ENCODE measurements around the gene ROR2. TPM values are rescaled to one million over a fixed set of nuclear protein-coding genes. Genes with fewer than 3 reads are reported as not detected.

ROR2 gene
- total and polyA plus RNA-seq, 10 donors, result 0.65 to 15.6 (median 6.0) TPM

GRCh38 chr9:91924090-91924489 is 25.9 kb downstream of the ROR2 start:
- intact Hi-C loops (cut with DNase I; ENCODE audit: low total_unique reads), result no loop called here
- TF ChIP-seq POLR2A (IDR thresholded peaks at IDR 0.05), result no peak
- TF ChIP-seq POLR2AphosphoS5 (IDR thresholded peaks at IDR 0.05), result no peak
- TF ChIP-seq CTCF (IDR thresholded peaks at IDR 0.05 in 8 of 11, conservative IDR thresholded peaks at IDR 0.05 in 3 of 11), result no peak
- 63 to 87% (median 85%) methylated on average over 6 of the region's 6 CpGs for WGBS, 5 donors

DNA sequence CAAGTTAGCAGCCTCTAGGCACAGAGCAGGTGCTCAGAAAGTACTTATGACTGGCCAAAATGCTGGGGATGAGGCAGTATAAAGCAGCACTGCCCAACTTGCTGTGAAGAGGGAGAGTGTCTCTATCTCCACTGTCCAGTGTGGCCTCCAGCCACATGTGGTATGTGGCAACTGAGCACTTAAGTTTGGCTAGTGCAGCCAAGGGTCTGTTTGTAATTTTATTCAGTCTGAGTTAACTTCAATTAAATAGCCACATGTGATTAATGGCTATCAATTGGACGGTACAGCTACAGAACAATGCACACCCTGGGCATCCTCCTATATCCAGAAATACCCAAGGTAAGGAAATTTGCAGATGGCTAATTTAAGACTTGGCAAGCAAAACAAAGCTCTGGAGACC is 26.9 kb downstream of the ROR2 start:
- no peak overlapping the region for H3K4me3 ChIP-seq

More at GRCh38 chr9:91924090-91924489, 25.9 kb downstream of the ROR2 start:
- DNase-seq, result no peak
- no peaks in the 10 kb centered on the region for H3K4me1 ChIP-seq
- H3K9me3 ChIP-seq, result peaks cover 0 to 14% (median 3%) of the 10 kb centered on the region in 8 donors
- H3K27ac ChIP-seq, result no peak overlapping the region
- peaks cover 0 to 23% (median 0%) of the 10 kb centered on the region in 7 donors for H3K27me3 ChIP-seq (replicated peaks in 1 of 7)
- no peak overlapping the region for H3K4me3 ChIP-seq
- no peaks in the 10 kb centered on the region for H3K36me3 ChIP-seq

GRCh38 chr9:91921371-91921770 is 28.7 kb downstream of the ROR2 start:
- peaks cover 0 to 29% (median 0%) of the 10 kb centered on the region in 7 donors for H3K27me3 ChIP-seq (replicated peaks in 1 of 7)

More for the DNA sequence above, 26.9 kb downstream of the ROR2 start:
- TF ChIP-seq POLR2AphosphoS5 (IDR thresholded peaks at IDR 0.05) (no peak), POLR2A (IDR thresholded peaks at IDR 0.05) (no peak), CTCF (IDR thresholded peaks at IDR 0.05 in 8 of 11, conservative IDR thresholded peaks at IDR 0.05 in 3 of 11) (no peak)
- WGBS, 5 donors, result 56 to 78% (median 63%) methylated on average over 1 of the region's 1 CpG
- no peak overlapping the region for H3K27ac ChIP-seq
- intact Hi-C loops (cut with DNase I; ENCODE audit: low total_unique reads), result no loop called here
- no peaks in the 10 kb centered on the region for H3K4me1 ChIP-seq
- H3K27me3 ChIP-seq (replicated peaks in 1 of 7), result peaks cover 0 to 23% (median 0%) of the 10 kb centered on the region in 7 donors
- peaks cover 0 to 4% (median 0%) of the 10 kb centered on the region in 8 donors for H3K9me3 ChIP-seq
- no peaks in the 10 kb centered on the region for H3K36me3 ChIP-seq
- no peak for DNase-seq

More at GRCh38 chr9:91921371-91921770, 28.7 kb downstream of the ROR2 start:
- no peak for TF ChIP-seq POLR2A (IDR thresholded peaks at IDR 0.05)
- no peak for TF ChIP-seq CTCF (IDR thresholded peaks at IDR 0.05 in 8 of 11, conservative IDR thresholded peaks at IDR 0.05 in 3 of 11)
- TF ChIP-seq POLR2AphosphoS5 (IDR thresholded peaks at IDR 0.05), result no peak
- Histone ChIP-seq H3K4me3 (no peak overlapping the region), H3K4me1 (no peaks in the 10 kb centered on the region), H3K27ac (no peak overlapping the region), H3K9me3 (no peaks in the 10 kb centered on the region), H3K36me3 (no peaks in the 10 kb centered on the region)
- DNase-seq, result no peak
- intact Hi-C loops (cut with DNase I; ENCODE audit: low total_unique reads), result no loop called here
- WGBS, 5 donors, result 82 to 91% (median 90%) methylated on average over 9 of the region's 9 CpGs
